Vagina (tissue), 2 donors: ENCODE results near the gene OSBPL8. TPM values are rescaled to one million over a fixed set of nuclear protein-coding genes. Genes with fewer than 3 reads are reported as not detected.

Source experiments
- DNase-seq, 2 donors: peaks; one replicate each; pipeline ENCODE4 v3.0.0-alpha.2; 2017; ENCODE audit errors: extremely low spot score in 2 of 2
- H3K27ac ChIP-seq: fragments of 200-600 bp; sonication (generic); one replicate; pipeline ENCODE4 v1.5.1; 2019
- H3K27me3 ChIP-seq: fragments of 200-600 bp; sonication (generic); one replicate; pipeline ENCODE4 v1.5.1; 2019
- H3K36me3 ChIP-seq, 2 donors: fragments of 200-600 bp; sonication (generic); one replicate each; pipeline ENCODE4 v1.5.1; 2017 to 2019
- H3K4me1 ChIP-seq: fragments of 200-600 bp; sonication (generic); one replicate; pipeline ENCODE4 v1.5.1; 2019
- H3K4me3 ChIP-seq, 2 donors: fragments of 200-600 bp; sonication (generic); 1 replicate in 1 of 2; 2 replicates in 1 of 2; pipeline ENCODE4 v1.5.1; 2016 to 2019
- H3K9me3 ChIP-seq: fragments of 200-600 bp; sonication (generic); one replicate; pipeline ENCODE4 v1.5.1; 2019
- POLR2A ChIP-seq, 2 donors: fragments of 450-650 bp; IDR thresholded peaks; one replicate each; pipeline ENCODE4 v1.6.1; 2017; ENCODE audit warnings: antibody characterized with exemption in 2 of 2, mild to moderate bottlenecking in 2 of 2, moderate library complexity in 2 of 2
- POLR2AphosphoS5 ChIP-seq, 2 donors: sonication (generic); formaldehyde crosslinking; IDR thresholded peaks; one replicate each; pipeline ENCODE4 v1.9.0; 2017; ENCODE audit warnings: antibody characterized with exemption in 2 of 2, mild to moderate bottlenecking in 2 of 2, low read depth in 1 of 2; ENCODE audit not compliant: insufficient read depth in 1 of 2
- intact Hi-C: fragments of 100-400 bp; cut with DNase I; formaldehyde crosslinking; loops from one replicate; pipeline ENCODE4 v1.15.1; 2023
- total RNA-seq: library from RNA; depleted of rRNA; stranded (reverse); fragments of >200 nt; gene quantifications from one replicate; pipeline ENCODE4 v1.2.3, GENCODE V29; 2016
- TF ChIP-seq, protein P1 (sequence below), 3 experiments: fragments of 450-650 bp in 2 of 3; fragments of 200-600 bp in 1 of 3; sonication (generic) in 1 of 3; IDR thresholded peaks; one replicate each; pipeline ENCODE4 v1.5.1; 2017 to 2019; ENCODE audit warnings: antibody characterized with exemption in 3 of 3, mild to moderate bottlenecking in 2 of 3, moderate library complexity in 2 of 3

Gene OSBPL8
- total RNA-seq, 1 donor from 2014 or later, result 66.5 TPM

DNA sequence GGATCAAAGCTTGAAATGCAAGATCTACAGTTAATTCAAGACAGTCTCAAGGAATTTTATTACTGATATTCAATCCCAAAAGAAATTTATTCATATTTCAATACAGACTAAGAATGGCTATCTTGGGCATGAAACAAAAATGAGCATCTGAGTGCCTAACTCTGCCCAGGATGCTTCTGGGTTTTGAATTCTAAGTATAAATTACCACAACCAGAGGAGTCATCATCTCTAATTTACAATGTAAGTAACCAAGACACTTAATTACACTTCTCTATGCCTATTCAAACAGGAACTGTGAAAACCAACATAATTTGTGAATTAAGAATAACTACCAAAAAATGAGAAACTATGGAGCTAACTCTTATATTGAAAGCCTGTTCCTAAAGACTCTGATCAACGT lies 14.1 kb downstream of the OSBPL8 start:
- TF ChIP-seq POLR2AphosphoS5 (IDR thresholded peaks at IDR 0.05; ENCODE audit: insufficient read depth in 1 of 2, low read depth in 1 of 2), result no peak
- Histone ChIP-seq H3K4me1 (peaks cover 38% of the 10 kb centered on the region), H3K9me3 (no peaks in the 10 kb centered on the region), H3K36me3 (no peaks in the 10 kb centered on the region), H3K4me3 (no peak overlapping the region), H3K27me3 (no peaks in the 10 kb centered on the region), H3K27ac (no peak overlapping the region)
- DNase-seq, result no peak
- intact Hi-C loops, result no loop called here

DNA sequence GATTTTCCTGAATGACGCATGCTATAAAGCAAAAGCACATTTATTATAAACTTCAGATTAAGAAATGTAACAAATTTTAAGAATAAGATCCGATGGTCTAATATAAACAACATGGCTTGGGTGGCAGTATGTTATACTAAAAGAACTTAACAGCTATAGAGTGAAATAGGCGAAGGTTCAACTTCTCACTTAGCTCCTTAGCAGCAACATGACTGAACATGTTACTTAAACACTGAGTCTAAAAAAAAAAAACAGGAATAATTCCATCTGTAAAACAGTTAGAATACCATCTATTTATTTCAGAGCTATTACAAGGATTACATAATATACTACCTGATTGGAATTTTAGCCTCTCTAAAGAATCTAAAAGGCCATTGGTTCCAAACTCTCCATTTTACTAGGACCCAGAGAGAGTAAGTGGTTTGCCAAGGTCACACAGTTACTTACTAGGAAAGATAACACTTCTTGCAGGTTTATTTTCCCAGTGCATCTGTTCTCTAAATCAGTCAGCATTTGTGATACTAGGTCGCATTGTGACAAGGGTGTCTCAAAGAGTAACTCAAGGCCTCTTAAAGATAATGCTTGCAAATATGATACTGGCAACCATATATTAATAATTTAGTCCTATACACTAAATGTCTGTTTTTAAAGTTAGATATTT lies 14.8 kb downstream of the OSBPL8 start:
- DNase-seq, result no peak
- H3K4me1 ChIP-seq, result peaks cover 45% of the 10 kb centered on the region
- H3K9me3 ChIP-seq, result no peaks in the 10 kb centered on the region
- TF ChIP-seq, protein P1, sequence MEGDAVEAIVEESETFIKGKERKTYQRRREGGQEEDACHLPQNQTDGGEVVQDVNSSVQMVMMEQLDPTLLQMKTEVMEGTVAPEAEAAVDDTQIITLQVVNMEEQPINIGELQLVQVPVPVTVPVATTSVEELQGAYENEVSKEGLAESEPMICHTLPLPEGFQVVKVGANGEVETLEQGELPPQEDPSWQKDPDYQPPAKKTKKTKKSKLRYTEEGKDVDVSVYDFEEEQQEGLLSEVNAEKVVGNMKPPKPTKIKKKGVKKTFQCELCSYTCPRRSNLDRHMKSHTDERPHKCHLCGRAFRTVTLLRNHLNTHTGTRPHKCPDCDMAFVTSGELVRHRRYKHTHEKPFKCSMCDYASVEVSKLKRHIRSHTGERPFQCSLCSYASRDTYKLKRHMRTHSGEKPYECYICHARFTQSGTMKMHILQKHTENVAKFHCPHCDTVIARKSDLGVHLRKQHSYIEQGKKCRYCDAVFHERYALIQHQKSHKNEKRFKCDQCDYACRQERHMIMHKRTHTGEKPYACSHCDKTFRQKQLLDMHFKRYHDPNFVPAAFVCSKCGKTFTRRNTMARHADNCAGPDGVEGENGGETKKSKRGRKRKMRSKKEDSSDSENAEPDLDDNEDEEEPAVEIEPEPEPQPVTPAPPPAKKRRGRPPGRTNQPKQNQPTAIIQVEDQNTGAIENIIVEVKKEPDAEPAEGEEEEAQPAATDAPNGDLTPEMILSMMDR (IDR thresholded peaks at IDR 0.05), result no peak
- TF ChIP-seq POLR2A (IDR thresholded peaks at IDR 0.05) (no peak), POLR2AphosphoS5 (IDR thresholded peaks at IDR 0.05; ENCODE audit: insufficient read depth in 1 of 2, low read depth in 1 of 2) (no peak)
- H3K27me3 ChIP-seq, result no peaks in the 10 kb centered on the region
- H3K27ac ChIP-seq, result no peak overlapping the region
- intact Hi-C loops, result no loop called here
- H3K4me3 ChIP-seq, result no peak overlapping the region
- H3K36me3 ChIP-seq, result no peaks in the 10 kb centered on the region

DNA sequence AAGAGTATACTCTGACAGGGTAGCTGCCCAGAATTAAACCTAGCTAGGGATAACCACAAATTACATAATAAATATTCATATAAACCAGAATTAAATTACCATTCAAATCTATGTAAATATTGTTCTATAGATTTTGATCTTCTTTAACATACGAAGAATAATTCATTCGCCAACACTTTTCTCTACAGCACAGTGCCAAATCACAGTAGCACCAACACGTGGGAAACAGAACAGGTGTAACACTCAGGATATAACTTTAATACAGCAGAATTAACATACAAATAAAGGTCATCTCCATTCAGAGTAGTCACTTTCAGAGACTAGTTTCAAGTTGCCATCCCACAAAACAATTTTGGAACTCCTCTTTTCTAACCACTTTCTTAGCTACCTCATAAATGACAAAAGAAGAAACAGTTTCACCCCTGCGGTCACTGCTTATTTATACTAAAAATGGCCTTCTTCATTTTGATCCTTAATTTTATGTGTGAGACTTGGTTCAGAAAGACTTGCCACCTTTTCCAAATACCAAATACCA lies 15.7 kb downstream of the OSBPL8 start:
- Histone ChIP-seq H3K36me3 (no peaks in the 10 kb centered on the region), H3K27me3 (no peaks in the 10 kb centered on the region), H3K27ac (no peak overlapping the region), H3K4me1 (peaks cover 42% of the 10 kb centered on the region), H3K9me3 (no peaks in the 10 kb centered on the region), H3K4me3 (no peak overlapping the region)
- intact Hi-C loops, result no loop called here
- DNase-seq, result no peak
- TF ChIP-seq, protein P1 (IDR thresholded peaks at IDR 0.05), result no peak
- TF ChIP-seq POLR2A (IDR thresholded peaks at IDR 0.05), result no peak
- no peak for TF ChIP-seq POLR2AphosphoS5 (IDR thresholded peaks at IDR 0.05; ENCODE audit: insufficient read depth in 1 of 2, low read depth in 1 of 2)

DNA sequence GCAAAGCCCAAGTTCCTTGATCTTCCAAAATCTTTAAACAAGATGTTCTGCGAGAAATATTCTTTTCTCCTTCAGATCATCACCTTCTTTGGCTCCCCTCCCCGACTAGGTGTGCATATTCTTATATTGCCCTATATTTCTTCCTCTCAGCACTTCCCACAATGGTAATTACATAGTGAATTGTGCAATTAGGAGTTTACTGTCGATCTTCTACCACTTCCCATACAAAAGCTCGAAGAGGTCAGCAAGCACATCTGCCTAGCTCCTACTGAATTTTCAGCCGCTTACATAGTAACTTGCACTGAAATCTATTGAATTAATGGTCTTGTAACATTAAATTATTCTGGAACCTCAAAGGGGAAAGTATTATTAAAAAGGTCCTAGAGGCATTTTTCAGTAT lies 16.7 kb downstream of the OSBPL8 start:
- Histone ChIP-seq H3K27me3 (no peaks in the 10 kb centered on the region), H3K4me3 (no peak overlapping the region), H3K9me3 (no peaks in the 10 kb centered on the region), H3K27ac (no peak overlapping the region), H3K4me1 (peaks cover 33% of the 10 kb centered on the region), H3K36me3 (no peaks in the 10 kb centered on the region)
- intact Hi-C loops, result no loop called here
- DNase-seq, result no peak
- TF ChIP-seq POLR2AphosphoS5 (IDR thresholded peaks at IDR 0.05; ENCODE audit: insufficient read depth in 1 of 2, low read depth in 1 of 2), result no peak
- TF ChIP-seq, protein P1 (IDR thresholded peaks at IDR 0.05), result no peak
- TF ChIP-seq POLR2A (IDR thresholded peaks at IDR 0.05), result no peak

DNA sequence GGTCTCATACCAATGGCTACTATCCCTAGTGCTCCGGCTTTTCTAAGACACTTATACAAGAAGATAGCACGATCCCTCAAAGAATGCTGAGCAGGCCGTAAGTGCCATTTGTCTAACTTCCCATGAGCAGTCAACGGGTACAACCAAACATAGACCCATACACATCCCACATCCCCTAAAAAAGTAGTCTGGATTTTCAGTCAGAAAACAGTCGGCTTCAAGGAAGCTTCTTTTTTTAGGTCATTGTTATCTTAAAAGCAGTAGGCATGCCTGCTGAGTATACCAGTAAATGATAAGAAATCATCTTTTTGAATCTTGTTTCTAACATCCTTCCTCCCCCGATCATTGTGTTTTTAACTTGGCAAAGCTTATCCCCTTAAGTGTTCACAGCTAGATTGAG lies 19.8 kb downstream of the OSBPL8 start:
- Histone ChIP-seq H3K9me3 (no peaks in the 10 kb centered on the region), H3K4me3 (no peak overlapping the region), H3K4me1 (peaks cover 19% of the 10 kb centered on the region), H3K36me3 (no peaks in the 10 kb centered on the region), H3K27ac (no peak overlapping the region), H3K27me3 (no peaks in the 10 kb centered on the region)
- intact Hi-C loops, result no loop called here
- TF ChIP-seq, protein P1 (IDR thresholded peaks at IDR 0.05), result no peak
- no peak for DNase-seq
